MCF 10A (cell line): ENCODE measurements around the gene ARHGAP9. TPM values are rescaled to one million over a fixed set of nuclear protein-coding genes. Genes with fewer than 3 reads are reported as not detected.

Source experiments
- BruUV-seq: library from RNA; stranded (reverse); fragments of 400-500 nt; replicated peaks from 2 replicates; lab custom pipeline; 2021; lab: Mats Ljungman, UMichigan
- CTCF ChIA-PET: fragments of 300-600 bp; sonication (Branson Sonifier 250); formaldehyde crosslinking; extraction: SDS; loops from one replicate; lab custom pipeline; 2021; ENCODE audit warnings: antibody characterized with exemption, inconsistent platforms; lab: Yijun Ruan, JAX
- POLR2A ChIA-PET: fragments of 300-600, 350-650 bp; sonication (Branson Sonifier 250); formaldehyde crosslinking; extraction: SDS; loops from one replicate; lab custom pipeline; 2020; ENCODE audit warnings: antibody characterized with exemption, inconsistent platforms; lab: Yijun Ruan, JAX
- DNase-seq: peaks from one replicate; pipeline ENCODE4 v3.0.0-alpha.2; 2018; ENCODE audit not compliant: unreplicated experiment
- H3K27ac Mint-ChIP-seq: one replicate; pipeline ENCODE4 v1.8.0; 2022; ENCODE audit warnings: mild to moderate bottlenecking, low read depth, mixed read lengths; ENCODE audit not compliant: unreplicated experiment
- H3K27me3 Mint-ChIP-seq: one replicate; pipeline ENCODE4 v1.8.0; 2022; ENCODE audit warnings: mixed read lengths; ENCODE audit not compliant: insufficient read depth, unreplicated experiment
- H3K36me3 Mint-ChIP-seq: one replicate; pipeline ENCODE4 v1.8.0; 2022; ENCODE audit warnings: mild to moderate bottlenecking, moderate library complexity, mixed read lengths; ENCODE audit not compliant: insufficient read depth, unreplicated experiment
- H3K4me1 Mint-ChIP-seq: one replicate; pipeline ENCODE4 v1.8.0; 2022; ENCODE audit warnings: mixed read lengths; ENCODE audit not compliant: insufficient read depth, unreplicated experiment
- H3K4me3 Mint-ChIP-seq: one replicate; pipeline ENCODE4 v1.8.0; 2022; ENCODE audit warnings: mild to moderate bottlenecking, moderate library complexity, mixed read lengths; ENCODE audit not compliant: unreplicated experiment
- H3K9me3 Mint-ChIP-seq: one replicate; pipeline ENCODE4 v1.8.0; 2022; ENCODE audit warnings: mixed read lengths; ENCODE audit not compliant: unreplicated experiment
- intact Hi-C: fragments of 100-400 bp; cut with micrococcal nuclease; formaldehyde crosslinking; loops from 2 replicates; pipeline ENCODE4 v1.14.1; 2022
- total RNA-seq: library from RNA; stranded (reverse); gene quantifications from 2 replicates; pipeline ENCODE4 v1.2.3, GENCODE V29; 2022
- TF ChIP-seq, protein P1 (sequence below): fragments of 200-600 bp; IDR thresholded peaks from one replicate; pipeline ENCODE4 v1.8.0; 2022; ENCODE audit warnings: antibody characterized with exemption, mild to moderate bottlenecking; ENCODE audit not compliant: unreplicated experiment

Gene ARHGAP9
- total RNA-seq, 1 experiment from 2014 or later = 1.1 TPM

- peaks cover 7% of the 10 kb centered on the region for H3K4me1 Mint-ChIP-seq
- no peak for DNase-seq
- BruUV-seq = no TSS peak
- H3K36me3 Mint-ChIP-seq = no peaks in the 10 kb centered on the region
- no peaks in the 10 kb centered on the region for H3K9me3 Mint-ChIP-seq
- no peak overlapping the region for H3K27ac Mint-ChIP-seq
- POLR2A ChIA-PET = no interaction called here
- TF ChIP-seq, protein P1, sequence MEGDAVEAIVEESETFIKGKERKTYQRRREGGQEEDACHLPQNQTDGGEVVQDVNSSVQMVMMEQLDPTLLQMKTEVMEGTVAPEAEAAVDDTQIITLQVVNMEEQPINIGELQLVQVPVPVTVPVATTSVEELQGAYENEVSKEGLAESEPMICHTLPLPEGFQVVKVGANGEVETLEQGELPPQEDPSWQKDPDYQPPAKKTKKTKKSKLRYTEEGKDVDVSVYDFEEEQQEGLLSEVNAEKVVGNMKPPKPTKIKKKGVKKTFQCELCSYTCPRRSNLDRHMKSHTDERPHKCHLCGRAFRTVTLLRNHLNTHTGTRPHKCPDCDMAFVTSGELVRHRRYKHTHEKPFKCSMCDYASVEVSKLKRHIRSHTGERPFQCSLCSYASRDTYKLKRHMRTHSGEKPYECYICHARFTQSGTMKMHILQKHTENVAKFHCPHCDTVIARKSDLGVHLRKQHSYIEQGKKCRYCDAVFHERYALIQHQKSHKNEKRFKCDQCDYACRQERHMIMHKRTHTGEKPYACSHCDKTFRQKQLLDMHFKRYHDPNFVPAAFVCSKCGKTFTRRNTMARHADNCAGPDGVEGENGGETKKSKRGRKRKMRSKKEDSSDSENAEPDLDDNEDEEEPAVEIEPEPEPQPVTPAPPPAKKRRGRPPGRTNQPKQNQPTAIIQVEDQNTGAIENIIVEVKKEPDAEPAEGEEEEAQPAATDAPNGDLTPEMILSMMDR = no peak
- no peak overlapping the region for H3K4me3 Mint-ChIP-seq
- H3K27me3 Mint-ChIP-seq = peaks cover 89% of the 10 kb centered on the region
- CTCF ChIA-PET = interaction anchor here (0.5 to 1.0 kb wide), 3 partner anchors 11 to 47 kb away, joined by 3 to 4 read pairs (median 3); no protein-coding TSS in a partner anchor
- intact Hi-C loops = no loop called here
These were observed 3.3 kb downstream of the ARHGAP9 start for GRCh38 chr12:57476162-57476992.

DNA sequence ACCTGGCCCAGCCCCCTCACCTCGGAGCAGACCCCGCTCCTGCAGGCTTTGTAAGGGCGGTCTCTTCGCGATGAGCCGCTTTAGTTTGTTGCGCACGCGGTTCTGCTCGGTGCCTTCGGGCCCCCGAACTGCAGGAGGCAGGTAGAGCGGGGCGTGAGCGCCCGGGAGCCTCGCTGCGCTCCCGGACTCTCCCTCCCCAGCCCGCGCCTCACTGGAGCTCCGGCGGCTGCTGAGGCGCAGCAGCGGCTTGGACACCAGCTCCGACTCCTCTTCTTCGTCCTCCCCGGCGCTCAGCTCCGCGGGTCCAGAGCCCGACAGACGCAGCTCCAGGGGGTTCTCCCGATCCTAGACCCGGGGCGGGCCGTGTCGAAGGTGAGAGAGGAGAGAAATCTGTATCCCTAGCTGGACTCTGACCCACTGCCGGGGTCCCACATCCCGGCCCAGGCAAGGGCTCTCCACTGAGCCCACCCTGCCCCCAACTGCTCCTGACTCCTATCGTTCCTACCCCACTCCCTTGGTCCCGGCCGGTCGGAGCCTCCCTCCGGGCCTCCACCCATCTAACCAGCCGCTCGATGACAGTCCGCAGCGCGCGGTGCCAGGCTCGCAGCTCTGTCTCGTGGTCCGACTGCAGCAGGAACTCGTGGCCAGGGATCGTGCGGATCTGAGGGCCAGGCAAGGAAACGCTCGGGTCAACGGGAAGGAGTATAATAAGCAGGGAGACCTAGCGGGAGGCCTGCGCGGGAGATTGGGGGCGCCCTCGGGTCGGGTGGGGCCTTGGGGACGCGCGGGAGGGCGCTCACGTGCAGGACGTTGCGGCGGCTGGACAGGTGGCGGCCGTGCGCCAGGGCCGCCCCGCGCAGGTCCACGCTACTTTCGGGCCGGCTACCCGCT, 4.2 kb downstream of the ARHGAP9 start:
- POLR2A ChIA-PET = interaction anchor here (1.4 kb wide), 1 partner anchor 44 kb away, joined by 4 read pairs; the partner anchor contains the start of gene DDIT3

DNA sequence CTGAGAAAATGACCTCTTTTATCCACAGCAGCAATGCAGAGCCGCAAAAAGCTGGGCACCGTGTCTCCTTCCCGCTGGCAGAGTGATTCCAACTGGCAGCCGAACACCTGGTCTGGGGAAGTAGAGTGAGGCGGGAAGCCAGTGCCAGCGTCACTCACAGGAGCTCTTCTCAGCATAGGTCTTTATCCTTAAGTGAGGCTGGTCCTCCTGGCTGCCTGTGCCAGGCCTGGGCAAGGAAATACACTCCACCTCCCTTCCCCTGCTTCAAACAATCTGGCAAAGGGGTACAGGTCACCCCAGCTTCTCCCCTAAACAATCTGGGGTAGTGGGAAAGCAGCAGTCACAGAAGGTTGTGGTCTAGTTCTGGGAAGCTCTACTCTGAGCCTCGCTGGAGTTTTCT, 4.8 kb downstream of the ARHGAP9 start:
- Mint-ChIP-seq H3K36me3 (no peaks in the 10 kb centered on the region), H3K27ac (no peak overlapping the region), H3K27me3 (peaks cover 86% of the 10 kb centered on the region), H3K4me3 (no peak overlapping the region), H3K9me3 (no peaks in the 10 kb centered on the region), H3K4me1 (peaks cover 7% of the 10 kb centered on the region)
- intact Hi-C loops = no loop called here
- ChIA-PET CTCF (interaction anchor here (0.7 to 2.7 kb wide), 4 partner anchors 12 to 18 kb away, joined by 3 to 18 read pairs (median 4); no protein-coding TSS in a partner anchor), POLR2A (interaction anchor here (1.4 kb wide), 1 partner anchor 45 kb away, joined by 4 read pairs; the partner anchor contains the start of gene DDIT3)
- BruUV-seq = no TSS peak
- DNase-seq = no peak
- TF ChIP-seq, protein P1 = no peak

More for the DNA sequence above, 4.2 kb downstream of the ARHGAP9 start:
- TF ChIP-seq, protein P1 = no peak
- DNase-seq = no peak
- H3K4me1 Mint-ChIP-seq = peaks cover 7% of the 10 kb centered on the region
- peak overlapping the region; percentile 31 for H3K4me3 Mint-ChIP-seq
- no TSS peak for BruUV-seq
- no peaks in the 10 kb centered on the region for H3K36me3 Mint-ChIP-seq
- H3K27ac Mint-ChIP-seq = no peak overlapping the region
- CTCF ChIA-PET = interaction anchor here (0.5 to 2.7 kb wide), 5 partner anchors 13 to 48 kb away, joined by 3 to 18 read pairs (median 3); no protein-coding TSS in a partner anchor
- H3K27me3 Mint-ChIP-seq = peaks cover 87% of the 10 kb centered on the region
- no peaks in the 10 kb centered on the region for H3K9me3 Mint-ChIP-seq
- intact Hi-C loops = no loop called here
